ENCODE data around the gene NOS1AP. TPM values are rescaled to one million over a fixed set of nuclear protein-coding genes. Genes with fewer than 3 reads are reported as not detected.
"Not testable (repeated sequence)": the region's sequence is repeated elsewhere in the genome, so short reads cannot be mapped to it uniquely, and the experiment has no call there.

Gene NOS1AP
- total and polyA plus RNA-seq, 2 experiments from 2014 or later = 4.9 to 6.6 TPM

- no peak for TF ChIP-seq CTCF (IDR thresholded peaks at IDR 0.05; ENCODE audit: low read depth, low read length)
- no peak overlapping the region for H3K4me3 ChIP-seq
- no peak for DNase-seq (ENCODE audit: low read depth in 1 of 2, low spot score in 1 of 2)
- H3K27me3 ChIP-seq = no peaks in the 10 kb centered on the region
- no peaks in the 10 kb centered on the region for H3K4me1 ChIP-seq (ENCODE audit: low read depth)
- H3K9me3 ChIP-seq (ENCODE audit: low read depth) = no peaks in the 10 kb centered on the region
- no peak overlapping the region for H3K27ac ChIP-seq
- no peaks in the 10 kb centered on the region for H3K36me3 ChIP-seq
Observed at GRCh38 chr1:162416215-162416614, 346.7 kb downstream of the NOS1AP start.

- Histone ChIP-seq H3K4me3 (no peak overlapping the region), H3K36me3 (no peaks in the 10 kb centered on the region), H3K4me1 (ENCODE audit: low read depth) (no peaks in the 10 kb centered on the region), H3K9me3 (ENCODE audit: low read depth) (no peaks in the 10 kb centered on the region), H3K27me3 (no peaks in the 10 kb centered on the region), H3K27ac (no peak overlapping the region)
- no peak for TF ChIP-seq CTCF (IDR thresholded peaks at IDR 0.05; ENCODE audit: low read depth, low read length)
- DNase-seq (ENCODE audit: low read depth in 1 of 2, low spot score in 1 of 2) = no peak
Observed at GRCh38 chr1:162416909-162417308, 347.4 kb downstream of the NOS1AP start.

GRCh38 chr1:162417650-162418049 lies 348.2 kb downstream of the NOS1AP start:
- DNase-seq (ENCODE audit: low read depth in 1 of 2, low spot score in 1 of 2) = no peak
- TF ChIP-seq CTCF (IDR thresholded peaks at IDR 0.05; ENCODE audit: low read depth, low read length) = no peak
- Histone ChIP-seq H3K9me3 (ENCODE audit: low read depth) (no peaks in the 10 kb centered on the region), H3K27ac (no peak overlapping the region), H3K4me3 (no peak overlapping the region), H3K36me3 (no peaks in the 10 kb centered on the region), H3K4me1 (ENCODE audit: low read depth) (no peaks in the 10 kb centered on the region), H3K27me3 (no peaks in the 10 kb centered on the region)

GRCh38 chr1:162418584-162418983 lies 349.1 kb downstream of the NOS1AP start:
- H3K36me3 ChIP-seq; H3K9me3 ChIP-seq (ENCODE audit: low read depth); H3K27me3 ChIP-seq; H3K4me1 ChIP-seq (ENCODE audit: low read depth); DNase-seq (ENCODE audit: low read depth in 1 of 2, low spot score in 1 of 2); H3K4me3 ChIP-seq; H3K27ac ChIP-seq: not testable (repeated sequence)

GRCh38 chr1:162419450-162419931 lies 350.0 kb downstream of the NOS1AP start:
- not testable (repeated sequence) for H3K4me3 ChIP-seq

More at GRCh38 chr1:162419450-162419931, 350.0 kb downstream of the NOS1AP start:
- not testable (repeated sequence) for H3K36me3 ChIP-seq; H3K9me3 ChIP-seq (ENCODE audit: low read depth); H3K27ac ChIP-seq; H3K27me3 ChIP-seq; DNase-seq (ENCODE audit: low read depth in 1 of 2, low spot score in 1 of 2); H3K4me1 ChIP-seq (ENCODE audit: low read depth)

Other genes starting within 250 kb of the NOS1AP start
- gene OLFML2B, start 45.8 kb upstream of the NOS1AP start, total RNA-seq = 0.11 and 0.36 TPM in 2 replicates
- gene OLFML2B, start 45.8 kb upstream of the NOS1AP start, polyA plus RNA-seq = 1.9 TPM in 1 of 2 replicates, not detected in the other